H9 (cell line): ENCODE results near the gene NR3C2. TPM values are rescaled to one million over a fixed set of nuclear protein-coding genes. Genes with fewer than 3 reads are reported as not detected.

Experiments
- DNase-seq: peaks from one replicate; pipeline ENCODE4 v3.0.0-alpha.2; 2017
- H2AFZ ChIP-seq: one replicate; pipeline ENCODE4 v1.6.1; 2013; ENCODE audit warnings: mild to moderate bottlenecking, low read length, control low read depth, moderate library complexity
- H2AK5ac ChIP-seq: 2 replicates; pipeline ENCODE4 v1.6.1; 2013; ENCODE audit warnings: low read length, control low read depth, mixed read lengths; ENCODE audit not compliant: insufficient read length
- H2BK120ac ChIP-seq: one replicate; pipeline ENCODE4 v1.6.1; 2013; ENCODE audit warnings: low read depth, mild to moderate bottlenecking, low read length, control low read depth, inconsistent platforms; ENCODE audit not compliant: poor library complexity, severe bottlenecking
- H2BK12ac ChIP-seq: 2 replicates; pipeline ENCODE4 v1.6.1; 2013; ENCODE audit warnings: low read length, control low read depth, mixed read lengths, low read depth; ENCODE audit not compliant: insufficient read length
- H2BK15ac ChIP-seq: 2 replicates; pipeline ENCODE4 v1.6.1; 2013; ENCODE audit warnings: low read depth, low read length, control low read depth
- H2BK20ac ChIP-seq: one replicate; pipeline ENCODE4 v1.6.1; 2013; ENCODE audit warnings: low read depth, mild to moderate bottlenecking, low read length, control low read depth, inconsistent platforms; ENCODE audit not compliant: poor library complexity, severe bottlenecking
- H2BK5ac ChIP-seq: 2 replicates; pipeline ENCODE4 v1.6.1; 2013; ENCODE audit warnings: low read length, control low read depth, mixed read lengths; ENCODE audit not compliant: insufficient read length
- H3K14ac ChIP-seq: 2 replicates; pipeline ENCODE4 v1.6.1; 2013; ENCODE audit warnings: low read length, control low read depth; ENCODE audit not compliant: insufficient read depth
- H3K18ac ChIP-seq: 2 replicates; pipeline ENCODE4 v1.6.1; 2013; ENCODE audit warnings: low read depth, mild to moderate bottlenecking, mixed read lengths, low read length, control low read depth; ENCODE audit not compliant: insufficient read length
- H3K23ac ChIP-seq: 2 replicates; pipeline ENCODE4 v1.6.1; 2013; ENCODE audit warnings: low read length, control low read depth, mixed read lengths, low read depth; ENCODE audit not compliant: insufficient read length
- H3K23me2 ChIP-seq: 2 replicates; pipeline ENCODE4 v1.6.1; 2013; ENCODE audit warnings: low read depth, mild to moderate bottlenecking, mixed read lengths, low read length, control low read depth; ENCODE audit not compliant: insufficient read length, poor library complexity, severe bottlenecking
- H3K27ac ChIP-seq: 2 replicates; pipeline ENCODE4 v1.5.1; 2013; ENCODE audit warnings: low read length, control low read depth, mixed read lengths, low read depth; ENCODE audit not compliant: insufficient read length
- H3K27me3 ChIP-seq: 2 replicates; pipeline ENCODE4 v1.6.1; 2013; ENCODE audit warnings: low read length, control low read depth, inconsistent platforms; ENCODE audit not compliant: insufficient read depth
- H3K4ac ChIP-seq: 2 replicates; pipeline ENCODE4 v1.6.1; 2013; ENCODE audit warnings: low read depth, mild to moderate bottlenecking, control low read depth, inconsistent platforms, low read length, moderate library complexity
- H3K4me1 ChIP-seq: 2 replicates; pipeline ENCODE4 v1.6.1; 2013; ENCODE audit warnings: low read length, control low read depth, inconsistent platforms; ENCODE audit not compliant: insufficient read depth
- H3K4me2 ChIP-seq: 2 replicates; pipeline ENCODE4 v1.6.1; 2013; ENCODE audit warnings: low read length, control low read depth, mixed read lengths; ENCODE audit not compliant: insufficient read length, insufficient read depth
- H3K56ac ChIP-seq: 2 replicates; pipeline ENCODE4 v1.6.1; 2013; ENCODE audit warnings: low read depth, mild to moderate bottlenecking, mixed read lengths, low read length, control low read depth; ENCODE audit not compliant: insufficient read length
- H3K79me1 ChIP-seq: 2 replicates; pipeline ENCODE4 v1.6.1; 2013; ENCODE audit warnings: low read depth, mild to moderate bottlenecking, moderate library complexity, low read length, control low read depth, inconsistent platforms; ENCODE audit not compliant: insufficient read depth, poor library complexity, severe bottlenecking
- H3K79me2 ChIP-seq: 2 replicates; pipeline ENCODE4 v1.6.1; 2013; ENCODE audit warnings: low read length, control low read depth, inconsistent platforms; ENCODE audit not compliant: insufficient read depth
- H3K9ac ChIP-seq: 2 replicates; pipeline ENCODE4 v1.6.1; 2013; ENCODE audit warnings: low read length, control low read depth, mixed read lengths; ENCODE audit not compliant: insufficient read length; ENCODE audit errors: extremely low read depth
- H3K9me3 ChIP-seq: one replicate; pipeline ENCODE4 v1.6.1; 2013; ENCODE audit warnings: low read depth, low read length, inconsistent platforms; ENCODE audit not compliant: control insufficient read depth
- H3T11ph ChIP-seq: one replicate; pipeline ENCODE4 v1.6.1; 2013; ENCODE audit warnings: mild to moderate bottlenecking, low read length, control low read depth, inconsistent platforms
- H4K20me1 ChIP-seq: one replicate; pipeline ENCODE4 v1.6.1; 2013; ENCODE audit not compliant: control insufficient read depth, insufficient read length, insufficient read depth
- H4K5ac ChIP-seq: 2 replicates; pipeline ENCODE4 v1.6.1; 2013; ENCODE audit warnings: low read depth, mild to moderate bottlenecking, mixed read lengths, low read length, control low read depth; ENCODE audit not compliant: insufficient read length
- H4K8ac ChIP-seq: replicated peaks from 2 replicates; pipeline ENCODE4 v1.6.1; 2013; ENCODE audit warnings: low read length, control low read depth, mixed read lengths, low read depth; ENCODE audit not compliant: insufficient read length
- H4K91ac ChIP-seq: 2 replicates; pipeline ENCODE4 v1.6.1; 2013; ENCODE audit warnings: low read depth, mild to moderate bottlenecking, moderate library complexity, mixed read lengths, low read length, control low read depth; ENCODE audit not compliant: insufficient read length
- H3K27ac Mint-ChIP-seq, 3 experiments: 2 replicates in 2 of 3; 3 replicates in 1 of 3; pipeline ENCODE4 v1.8.0; 2020 to 2021; ENCODE audit warnings: mixed read lengths in 3 of 3, mild to moderate bottlenecking in 1 of 3, moderate library complexity in 1 of 3
- H3K27me3 Mint-ChIP-seq: 2 replicates; pipeline ENCODE4 v1.8.0; 2021; ENCODE audit warnings: low read depth, mild to moderate bottlenecking, moderate library complexity, mixed read lengths
- H3K36me3 Mint-ChIP-seq, 3 experiments: 2 replicates in 2 of 3; 3 replicates in 1 of 3; pipeline ENCODE4 v1.8.0; 2020 to 2021; ENCODE audit warnings: low read depth in 3 of 3, mixed read lengths in 3 of 3; ENCODE audit not compliant: insufficient read depth in 1 of 3
- H3K4me1 Mint-ChIP-seq, 2 experiments: 2 replicates each; pipeline ENCODE4 v1.8.0; 2020; ENCODE audit warnings: mixed read lengths in 2 of 2
- H3K4me3 Mint-ChIP-seq, 2 experiments: 2 replicates in 1 of 2; 3 replicates in 1 of 2; pipeline ENCODE4 v1.8.0; 2020 to 2021; ENCODE audit warnings: mild to moderate bottlenecking in 2 of 2, mixed read lengths in 2 of 2, moderate library complexity in 1 of 2
- H3K9me3 Mint-ChIP-seq, 2 experiments: 2 replicates in 1 of 2; 3 replicates in 1 of 2; pipeline ENCODE4 v1.8.0; 2020; ENCODE audit warnings: mild to moderate bottlenecking in 2 of 2, mixed read lengths in 2 of 2, moderate library complexity in 1 of 2
- CTCF ChIP-seq: fragments of 200-600 bp; sonication (generic); conservative IDR thresholded peaks from 3 replicates; pipeline ENCODE4 v1.8.0; 2021; ENCODE audit warnings: antibody characterized with exemption, mild to moderate bottlenecking
- WGBS: extraction: QIAGEN DNeasy Blood & Tissue Kit; methylation state at CpG from one replicate; pipeline ENCODE4 v1.1.7; 2013; ENCODE audit warnings: missing lambda C conversion rate, low lambda C conversion rate, mixed read lengths; ENCODE audit not compliant: insufficient read length; ENCODE audit errors: extremely low coverage; 5-methylcytosine and 5-hydroxymethylcytosine counted together
- total RNA-seq: library from RNA; stranded (reverse); gene quantifications from 2 replicates; pipeline ENCODE4 v1.2.1, GENCODE V29; 2021

NR3C2 gene
- total RNA-seq, 1 experiment from 2014 or later, result 1.4 TPM

- H4K5ac ChIP-seq, result no peak overlapping the region
- no peaks in the 10 kb centered on the region; the same call in 1 of the 2 replicates for H3K4me1 ChIP-seq
- no peak overlapping the region for H3K56ac ChIP-seq
- no peaks in the 10 kb centered on the region for H4K20me1 ChIP-seq
- DNase-seq, result no peak
- Mint-ChIP-seq H3K36me3 (no peaks in the 10 kb centered on the region), H3K27me3 (no peaks in the 10 kb centered on the region), H3K27ac (no peak overlapping the region), H3K9me3 (no peaks in the 10 kb centered on the region), H3K4me3 (no peak overlapping the region), H3K4me1 (peaks cover 12 to 19% of the 10 kb centered on the region in 2 experiments)
- no peak overlapping the region for H3K14ac ChIP-seq
- H3K27ac ChIP-seq, result no peak overlapping the region
- no peaks in the 10 kb centered on the region for H3K79me2 ChIP-seq
- H4K8ac ChIP-seq, result no peak overlapping the region
- WGBS, result no CpG with 5 or more reads among the region's 3 CpGs
- H3K4me2 ChIP-seq, result no peak overlapping the region
- no peak overlapping the region for H3K4ac ChIP-seq
- H2AK5ac ChIP-seq, result no peak overlapping the region
- no peak overlapping the region for H2BK5ac ChIP-seq
- no peaks in the 10 kb centered on the region for H3K27me3 ChIP-seq
- H4K91ac ChIP-seq, result no peak overlapping the region
- no peak overlapping the region for H3T11ph ChIP-seq
- no peak overlapping the region for H2BK20ac ChIP-seq
- H3K23me2 ChIP-seq, result no peaks in the 10 kb centered on the region
- no peak overlapping the region for H2BK12ac ChIP-seq
- no peak overlapping the region for H2BK15ac ChIP-seq
- H2BK120ac ChIP-seq, result no peak overlapping the region
- no peak overlapping the region for H3K23ac ChIP-seq
- no peak overlapping the region for H2AFZ ChIP-seq
- no peak overlapping the region for H3K9ac ChIP-seq
- no peaks in the 10 kb centered on the region for H3K79me1 ChIP-seq
- no peak overlapping the region for H3K18ac ChIP-seq
- H3K9me3 ChIP-seq, result no peaks in the 10 kb centered on the region
- no peak for TF ChIP-seq CTCF
Observed at GRCh38 chr4:148204171-148204570, 238.0 kb downstream of the NR3C2 start.
